Psoas muscle (tissue), 8 donors: Measurements from ENCODE around the gene ADORA1. TPM values are rescaled to one million over a fixed set of nuclear protein-coding genes. Genes with fewer than 3 reads are reported as not detected.

Source experiments
- ATAC-seq, 4 donors: fragments of 200-7000 bp; cut with Tn5 transposase; one replicate each; pipeline ENCODE4 v1.9.1; 2020; ENCODE audit warnings: moderate library complexity in 3 of 4, mild to moderate bottlenecking in 2 of 4
- DNase-seq, 2 donors: peaks; one replicate each; pipeline ENCODE4 v3.0.0-alpha.2; 2020
- H3K27ac ChIP-seq: fragments of 200-600 bp; one replicate; pipeline ENCODE4 v1.8.0; 2022
- H3K27me3 ChIP-seq, 3 donors: fragments of 200-600 bp in 1 of 3; one replicate each; pipeline versions ENCODE4 v1.6.1 to v1.8.0; 2013 to 2022; ENCODE audit warnings: low read length in 2 of 3, mild to moderate bottlenecking in 2 of 3, moderate library complexity in 1 of 3; ENCODE audit not compliant: insufficient read depth in 3 of 3
- H3K36me3 ChIP-seq, 2 donors: fragments of 200-600 bp in 1 of 2; one replicate each; pipeline versions ENCODE4 v1.6.1 to v1.8.0; 2013 to 2022; ENCODE audit warnings: low read depth in 1 of 2, mild to moderate bottlenecking in 1 of 2, moderate library complexity in 1 of 2; ENCODE audit not compliant: insufficient read depth in 1 of 2
- H3K4me1 ChIP-seq: fragments of 200-600 bp; one replicate; pipeline ENCODE4 v1.8.0; 2022
- H3K4me3 ChIP-seq: fragments of 200-600 bp; one replicate; pipeline ENCODE4 v1.8.0; 2022; ENCODE audit warnings: mild to moderate bottlenecking
- H3K9me3 ChIP-seq: fragments of 200-600 bp; one replicate; pipeline ENCODE4 v1.8.0; 2022
- CTCF ChIP-seq: fragments of 200-600 bp; IDR thresholded peaks from one replicate; pipeline ENCODE4 v1.8.0; 2022; ENCODE audit warnings: antibody characterized with exemption
- WGBS, 3 donors: extraction: QIAGEN DNeasy Blood & Tissue Kit; methylation state at CpG; one replicate each; pipeline versions ENCODE4 v1.1.6 to v1.1.7; 2013; 5-methylcytosine and 5-hydroxymethylcytosine counted together
- intact Hi-C, 2 donors: fragments of 100-400 bp; cut with DNase I; formaldehyde crosslinking; loops; one replicate each; pipeline versions ENCODE4 v1.11.0 to v1.14.2; 2022
- polyA plus RNA-seq, 3 donors: library from polyadenylated mRNA; stranded (reverse); fragments of 200-250 nt; gene quantifications; one replicate each; pipeline ENCODE4 v1.2.3, GENCODE V29; 2013
- total RNA-seq, 4 donors: library from RNA; stranded (reverse); fragmentation: NEBNext Ultra II Directional in 2 of 4; extraction: Animal tissue kit (Norgen Biotek cat#: 25700) in 2 of 4; gene quantifications; one replicate each; pipeline versions ENCODE4 v1.2.1 to v1.2.4, GENCODE V29; 2021 to 2023
- donor health status: healthy with polysubstance abuse.
- donor health status: DM: no; HTN: no; CAD: no; lungs with moderate emphysema.
- donor health status: Bipolar disorder and iron deficiency.
- donor health status: healthy.
- donor health status: DM: yes; HTN: yes; CAD: no.
- donor health status: DM: no; HTN: no; CAD: no.
- donor health status: DM: no; HTN: no; CAD: no.
- donor health status: DM: yes; HTN: yes; CAD: no.

Gene ADORA1
- total and polyA plus RNA-seq, 7 donors: 1.1 to 10.4 (median 1.8) TPM

DNA sequence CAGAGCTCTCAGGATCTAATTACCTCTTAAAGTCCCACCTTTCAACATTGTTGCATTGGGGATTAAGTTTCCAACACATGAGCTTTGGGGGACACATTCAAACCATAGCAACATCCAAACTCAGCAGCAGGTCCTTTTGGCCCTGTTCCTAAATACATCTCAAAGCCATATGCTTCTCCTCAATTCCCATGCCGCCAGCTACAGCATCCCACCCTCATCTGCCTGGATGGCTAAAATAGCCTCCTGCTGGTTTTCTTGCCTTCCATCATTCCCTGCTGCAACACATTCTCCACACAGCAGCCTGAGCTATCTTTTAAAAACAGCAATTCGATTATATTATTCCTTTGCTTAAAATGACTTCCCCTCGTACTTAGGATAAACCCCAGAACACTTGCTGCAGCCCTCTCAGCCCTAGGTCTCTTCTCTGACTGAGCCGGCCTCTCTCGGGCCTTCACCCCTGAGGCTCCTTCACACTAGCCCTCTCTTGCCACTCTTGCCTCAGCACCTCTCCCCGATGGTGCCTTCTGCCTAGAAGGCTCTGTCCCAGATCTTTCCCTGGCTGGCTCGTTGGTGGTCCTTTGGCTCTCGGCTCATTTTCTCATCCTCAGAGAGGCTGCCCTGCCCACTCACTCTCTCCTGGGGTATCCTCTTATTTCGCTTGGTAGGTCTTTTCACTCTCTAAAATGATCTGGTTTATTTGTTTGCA is 31.6 kb downstream of the ADORA1 start:
- Histone ChIP-seq H3K27me3 (no peaks in the 10 kb centered on the region), H3K4me1 (no peaks in the 10 kb centered on the region), H3K27ac (no peak overlapping the region), H3K4me3 (no peak overlapping the region), H3K36me3 (no peaks in the 10 kb centered on the region), H3K9me3 (no peaks in the 10 kb centered on the region)
- 87 to 91% (median 88%) methylated on average over 9 of the region's 9 CpGs for WGBS, 3 donors
- ATAC-seq (no peak), DNase-seq (no peak)
- TF ChIP-seq CTCF: no peak
- intact Hi-C loops: loop anchor here in 1 of 2 donors (10.0 kb wide), 1 partner anchor 924 kb away; no protein-coding TSS in a partner anchor

DNA sequence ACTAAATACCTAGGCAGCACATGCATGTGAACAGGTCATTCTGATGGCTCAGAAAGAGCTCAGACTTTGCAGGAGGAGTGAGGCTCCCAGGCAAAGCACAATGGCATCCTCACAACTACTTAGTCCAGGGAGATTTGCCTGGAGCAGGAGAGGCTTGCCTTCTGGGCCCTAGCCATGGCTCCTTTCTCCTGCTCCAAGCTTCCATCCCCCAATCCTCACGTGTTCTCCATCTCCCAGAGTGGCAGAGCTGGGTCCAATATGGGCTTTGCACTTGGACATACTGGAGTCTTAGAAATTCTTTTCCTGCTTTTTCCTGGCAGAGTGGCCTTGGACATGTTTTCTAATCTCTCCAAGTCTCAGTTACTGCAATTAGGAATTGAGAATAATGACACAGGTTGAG is 32.3 kb downstream of the ADORA1 start:
- Histone ChIP-seq H3K27ac (no peak overlapping the region), H3K36me3 (no peaks in the 10 kb centered on the region), H3K4me1 (no peaks in the 10 kb centered on the region), H3K27me3 (no peaks in the 10 kb centered on the region), H3K4me3 (no peak overlapping the region), H3K9me3 (no peaks in the 10 kb centered on the region)
- no peak for TF ChIP-seq CTCF
- intact Hi-C loops: loop anchor here in 1 of 2 donors (10.0 kb wide), 1 partner anchor 925 kb away; no protein-coding TSS in a partner anchor
- no peak for DNase-seq
- WGBS, 3 donors: 74 to 84% (median 74%) methylated on average over 1 of the region's 1 CpG
- ATAC-seq: no peak

- Histone ChIP-seq H3K27me3 (no peaks in the 10 kb centered on the region), H3K9me3 (no peaks in the 10 kb centered on the region), H3K4me3 (no peak overlapping the region), H3K4me1 (no peaks in the 10 kb centered on the region), H3K36me3 (peaks cover 0 to 6% of the 10 kb centered on the region in 2 donors), H3K27ac (no peak overlapping the region)
- 83 to 91% (median 89%) methylated on average over 6 of the region's 6 CpGs for WGBS, 3 donors
- TF ChIP-seq CTCF: no peak
- DNase-seq (no peak), ATAC-seq (no peak)
- intact Hi-C loops: no loop called here
Measured at GRCh38 chr1:203161175-203161574, 33.6 kb downstream of the ADORA1 start.

GRCh38 chr1:203161703-203162102 is 34.2 kb downstream of the ADORA1 start:
- peaks cover 0 to 6% of the 10 kb centered on the region in 2 donors for H3K36me3 ChIP-seq
- ATAC-seq (no peak), DNase-seq (no peak)
- WGBS, 3 donors: 91 to 96% (median 92%) methylated on average over 11 of the region's 11 CpGs
- H3K9me3 ChIP-seq: no peaks in the 10 kb centered on the region
- TF ChIP-seq CTCF: no peak
- no peaks in the 10 kb centered on the region for H3K27me3 ChIP-seq
- no peak overlapping the region for H3K4me3 ChIP-seq
- intact Hi-C loops: no loop called here
- no peak overlapping the region for H3K27ac ChIP-seq
- H3K4me1 ChIP-seq: no peaks in the 10 kb centered on the region

DNA sequence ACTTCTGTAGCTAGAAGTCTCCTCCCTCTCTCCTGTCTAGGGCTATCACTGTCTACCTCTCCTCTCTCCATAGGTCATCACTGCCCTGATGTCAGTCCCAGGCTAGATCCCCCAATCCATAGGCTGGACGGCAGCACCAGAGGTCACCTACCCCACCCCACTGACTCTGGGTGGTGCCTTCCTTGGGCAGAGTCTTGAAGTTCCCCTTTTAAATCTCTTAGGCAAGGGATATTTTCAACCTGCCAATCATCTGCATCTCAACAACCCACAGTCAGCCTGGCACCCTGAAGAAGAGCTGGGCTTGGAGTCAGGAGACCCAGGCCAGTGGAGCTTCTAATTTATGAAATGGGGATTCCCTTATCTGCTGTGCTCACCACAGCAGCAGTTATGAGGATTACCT is 34.9 kb downstream of the ADORA1 start:
- no peaks in the 10 kb centered on the region for H3K27me3 ChIP-seq
- intact Hi-C loops: no loop called here
- H3K27ac ChIP-seq: no peak overlapping the region
- no peak for ATAC-seq
- H3K36me3 ChIP-seq: peaks cover 0 to 6% of the 10 kb centered on the region in 2 donors
- WGBS, 3 donors: 81 to 92% (median 89%) methylated on average over 1 of the region's 1 CpG
- peak in 1 of 2 donors; percentile 8 for DNase-seq
- H3K9me3 ChIP-seq: no peaks in the 10 kb centered on the region
- no peak for TF ChIP-seq CTCF
- no peak overlapping the region for H3K4me3 ChIP-seq
- no peaks in the 10 kb centered on the region for H3K4me1 ChIP-seq
